Vagina (tissue), 2 donors: ENCODE measurements around the gene ORAI2. TPM values are rescaled to one million over a fixed set of nuclear protein-coding genes. Genes with fewer than 3 reads are reported as not detected.

Source experiments
- DNase-seq, 2 donors: peaks; one replicate each; pipeline ENCODE4 v3.0.0-alpha.2; 2017; ENCODE audit errors: extremely low spot score in 2 of 2
- H3K27ac ChIP-seq: fragments of 200-600 bp; sonication (generic); one replicate; pipeline ENCODE4 v1.5.1; 2019
- H3K27me3 ChIP-seq: fragments of 200-600 bp; sonication (generic); one replicate; pipeline ENCODE4 v1.5.1; 2019
- H3K36me3 ChIP-seq, 2 donors: fragments of 200-600 bp; sonication (generic); one replicate each; pipeline ENCODE4 v1.5.1; 2017 to 2019
- H3K4me1 ChIP-seq: fragments of 200-600 bp; sonication (generic); one replicate; pipeline ENCODE4 v1.5.1; 2019
- H3K4me3 ChIP-seq, 2 donors: fragments of 200-600 bp; sonication (generic); 1 replicate in 1 of 2; 2 replicates in 1 of 2; pipeline ENCODE4 v1.5.1; 2016 to 2019
- H3K9me3 ChIP-seq: fragments of 200-600 bp; sonication (generic); one replicate; pipeline ENCODE4 v1.5.1; 2019
- CTCF ChIP-seq, 3 experiments: fragments of 450-650 bp in 2 of 3; fragments of 200-600 bp in 1 of 3; sonication (generic) in 1 of 3; IDR thresholded peaks; one replicate each; pipeline ENCODE4 v1.5.1; 2017 to 2019; ENCODE audit warnings: antibody characterized with exemption in 3 of 3, mild to moderate bottlenecking in 2 of 3, moderate library complexity in 2 of 3
- POLR2A ChIP-seq, 2 donors: fragments of 450-650 bp; IDR thresholded peaks; one replicate each; pipeline ENCODE4 v1.6.1; 2017; ENCODE audit warnings: antibody characterized with exemption in 2 of 2, mild to moderate bottlenecking in 2 of 2, moderate library complexity in 2 of 2
- POLR2AphosphoS5 ChIP-seq, 2 donors: sonication (generic); formaldehyde crosslinking; IDR thresholded peaks; one replicate each; pipeline ENCODE4 v1.9.0; 2017; ENCODE audit warnings: antibody characterized with exemption in 2 of 2, mild to moderate bottlenecking in 2 of 2, low read depth in 1 of 2; ENCODE audit not compliant: insufficient read depth in 1 of 2
- intact Hi-C: fragments of 100-400 bp; cut with DNase I; formaldehyde crosslinking; loops from one replicate; pipeline ENCODE4 v1.15.1; 2023
- total RNA-seq: library from RNA; depleted of rRNA; stranded (reverse); fragments of >200 nt; gene quantifications from one replicate; pipeline ENCODE4 v1.2.3, GENCODE V29; 2016

ORAI2 gene
- total RNA-seq, 1 donor from 2014 or later = 15.5 TPM

DNA sequence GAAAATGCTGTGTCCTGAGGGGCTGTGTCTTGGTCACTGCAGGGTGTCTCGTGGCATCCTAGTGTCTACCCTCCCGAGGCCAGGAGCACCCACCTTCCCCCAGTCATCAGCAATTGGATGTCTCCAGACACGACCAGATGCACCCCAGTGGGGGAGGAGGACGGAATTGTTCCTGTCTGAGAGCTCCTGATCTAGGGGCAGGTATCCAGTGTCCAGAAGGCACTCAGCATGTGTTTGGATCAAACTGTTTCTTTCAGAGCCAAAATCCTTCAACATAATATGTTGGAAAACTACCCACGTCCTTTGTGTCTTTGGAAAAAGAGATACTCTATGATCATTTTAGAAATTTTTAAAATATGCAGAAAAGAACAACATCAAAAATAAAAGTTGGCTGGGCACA, 20.3 kb upstream of the ORAI2 start:
- intact Hi-C loops = no loop called here
- no peak overlapping the region for H3K27ac ChIP-seq
- peaks cover 0 to 61% of the 10 kb centered on the region in 2 donors for H3K36me3 ChIP-seq
- no peak for TF ChIP-seq POLR2AphosphoS5 (IDR thresholded peaks at IDR 0.05; ENCODE audit: insufficient read depth in 1 of 2, low read depth in 1 of 2)
- no peak for TF ChIP-seq POLR2A (IDR thresholded peaks at IDR 0.05)
- TF ChIP-seq CTCF (IDR thresholded peaks at IDR 0.05) = no peak
- H3K27me3 ChIP-seq = no peaks in the 10 kb centered on the region
- H3K4me1 ChIP-seq = no peaks in the 10 kb centered on the region
- DNase-seq = no peak
- H3K4me3 ChIP-seq = no peak overlapping the region
- no peaks in the 10 kb centered on the region for H3K9me3 ChIP-seq

DNA sequence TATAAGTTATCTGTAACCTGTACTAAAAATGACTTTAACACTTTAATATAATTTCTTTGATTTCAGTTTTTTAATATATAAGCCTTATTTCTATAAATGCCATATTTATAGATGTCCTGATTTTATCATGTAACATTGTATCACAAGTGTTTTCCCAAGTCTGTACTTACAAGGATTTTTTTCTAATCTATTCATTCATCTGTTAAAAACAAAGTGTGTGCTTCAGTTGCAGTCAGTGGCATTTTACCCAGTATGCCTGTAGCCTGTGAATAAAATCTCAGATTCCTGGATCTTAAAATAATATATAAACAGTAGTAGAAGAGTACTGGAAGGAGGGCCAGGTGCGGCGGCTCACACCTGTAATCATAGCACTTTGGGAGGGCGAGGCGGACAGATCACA, 19.8 kb upstream of the ORAI2 start:
- Histone ChIP-seq H3K4me3 (no peak overlapping the region), H3K9me3 (no peaks in the 10 kb centered on the region), H3K36me3 (peaks cover 0 to 56% of the 10 kb centered on the region in 2 donors), H3K27ac (no peak overlapping the region), H3K4me1 (no peaks in the 10 kb centered on the region), H3K27me3 (no peaks in the 10 kb centered on the region)
- TF ChIP-seq POLR2AphosphoS5 (IDR thresholded peaks at IDR 0.05; ENCODE audit: insufficient read depth in 1 of 2, low read depth in 1 of 2) = no peak
- no peak for TF ChIP-seq POLR2A (IDR thresholded peaks at IDR 0.05)
- TF ChIP-seq CTCF (IDR thresholded peaks at IDR 0.05) = no peak
- no peak for DNase-seq
- intact Hi-C loops = no loop called here

- peaks cover 0 to 40% of the 10 kb centered on the region in 2 donors for H3K36me3 ChIP-seq
- no peaks in the 10 kb centered on the region for H3K4me1 ChIP-seq
- TF ChIP-seq POLR2AphosphoS5 (IDR thresholded peaks at IDR 0.05; ENCODE audit: insufficient read depth in 1 of 2, low read depth in 1 of 2) (no peak), POLR2A (IDR thresholded peaks at IDR 0.05) (no peak), CTCF (IDR thresholded peaks at IDR 0.05) (no peak)
- H3K4me3 ChIP-seq = no peak overlapping the region
- H3K27me3 ChIP-seq = no peaks in the 10 kb centered on the region
- intact Hi-C loops = no loop called here
- H3K27ac ChIP-seq = no peak overlapping the region
- H3K9me3 ChIP-seq = no peaks in the 10 kb centered on the region
- no peak for DNase-seq
Observed at GRCh38 chr7:102415685-102416225, 17.6 kb upstream of the ORAI2 start.

- H3K9me3 ChIP-seq = no peaks in the 10 kb centered on the region
- no peak overlapping the region for H3K4me3 ChIP-seq
- no peak for DNase-seq
- H3K27me3 ChIP-seq = no peaks in the 10 kb centered on the region
- no peaks in the 10 kb centered on the region for H3K4me1 ChIP-seq
- H3K27ac ChIP-seq = no peak overlapping the region
- TF ChIP-seq POLR2AphosphoS5 (IDR thresholded peaks at IDR 0.05; ENCODE audit: insufficient read depth in 1 of 2, low read depth in 1 of 2) = no peak
- no peak for TF ChIP-seq CTCF (IDR thresholded peaks at IDR 0.05)
- no peak for TF ChIP-seq POLR2A (IDR thresholded peaks at IDR 0.05)
- H3K36me3 ChIP-seq = peaks cover 0 to 40% of the 10 kb centered on the region in 2 donors
- intact Hi-C loops = no loop called here
Observed at GRCh38 chr7:102416406-102416805, 17.0 kb upstream of the ORAI2 start.

DNA sequence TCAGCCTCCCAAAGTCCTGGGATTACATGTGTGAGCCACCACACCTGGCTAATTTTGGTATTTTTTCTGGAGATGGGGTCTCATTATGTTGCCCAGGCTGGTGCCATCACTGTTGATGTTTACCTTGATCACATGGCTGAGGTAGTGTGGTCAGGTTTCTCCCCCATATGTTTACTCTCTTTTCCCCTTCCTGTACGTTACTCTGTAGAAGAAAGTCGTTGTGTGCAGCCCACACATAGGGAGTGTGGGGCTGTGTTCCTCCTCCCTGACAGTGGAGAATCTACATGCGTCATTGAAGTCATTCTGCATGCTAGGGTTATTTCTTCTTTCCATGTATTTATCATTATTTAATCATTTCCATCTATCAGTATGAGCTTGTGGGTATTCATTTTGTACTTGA, 16.3 kb upstream of the ORAI2 start:
- Histone ChIP-seq H3K27ac (no peak overlapping the region), H3K4me1 (no peaks in the 10 kb centered on the region), H3K9me3 (no peaks in the 10 kb centered on the region), H3K27me3 (no peaks in the 10 kb centered on the region), H3K4me3 (no peak overlapping the region), H3K36me3 (peaks cover 0 to 42% of the 10 kb centered on the region in 2 donors)
- DNase-seq = no peak
- TF ChIP-seq POLR2A (IDR thresholded peaks at IDR 0.05) (no peak), CTCF (IDR thresholded peaks at IDR 0.05) (no peak), POLR2AphosphoS5 (IDR thresholded peaks at IDR 0.05; ENCODE audit: insufficient read depth in 1 of 2, low read depth in 1 of 2) (no peak)
- intact Hi-C loops = no loop called here
